ENCODE data around the gene PAXX. TPM values are rescaled to one million over a fixed set of nuclear protein-coding genes. Genes with fewer than 3 reads are reported as not detected.

Gene PAXX
- total and polyA plus RNA-seq, 12 donors: 12.7 to 131 (median 17.1) TPM

- H3K4me1 ChIP-seq: peaks cover 0 to 8% (median 0%) of the 10 kb centered on the region in 9 donors
- TF ChIP-seq CTCF (IDR thresholded peaks at IDR 0.05): no peak
- DNase-seq (no peak), ATAC-seq (no peak)
- H3K27me3 ChIP-seq: no peaks in the 10 kb centered on the region
- 95 to 96% methylated on average over 16 to 18 of the region's 18 CpGs for WGBS, 2 donors
- H3K27ac ChIP-seq: no peak overlapping the region
- intact Hi-C loops (cut with DNase I): no loop called here
- peaks cover 0 to 13% (median 0%) of the 10 kb centered on the region in 11 donors for H3K9me3 ChIP-seq
- H3K4me3 ChIP-seq: no peak overlapping the region
- peaks cover 0 to 56% (median 14%) of the 10 kb centered on the region in 9 donors for H3K36me3 ChIP-seq
These were observed 17.0 kb downstream of the PAXX start for GRCh38 chr9:137009217-137009616.

- no peak overlapping the region for H3K4me3 ChIP-seq
- H3K27ac ChIP-seq: no peak overlapping the region
- peaks cover 0 to 65% (median 14%) of the 10 kb centered on the region in 9 donors for H3K36me3 ChIP-seq
- peaks cover 0 to 8% (median 0%) of the 10 kb centered on the region in 9 donors for H3K4me1 ChIP-seq
- H3K27me3 ChIP-seq: no peaks in the 10 kb centered on the region
- 96 to 98% methylated on average over 45 to 49 of the region's 49 CpGs for WGBS, 2 donors
- DNase-seq (no peak), ATAC-seq (no peak)
- no peak for TF ChIP-seq CTCF (IDR thresholded peaks at IDR 0.05)
- intact Hi-C loops (cut with DNase I): no loop called here
- H3K9me3 ChIP-seq: peaks cover 0 to 4% (median 0%) of the 10 kb centered on the region in 11 donors
These were observed 17.9 kb downstream of the PAXX start for GRCh38 chr9:137009938-137010732.

GRCh38 chr9:137011156-137011555, 18.9 kb downstream of the PAXX start:
- ATAC-seq: no peak

More at GRCh38 chr9:137011156-137011555, 18.9 kb downstream of the PAXX start:
- no peaks in the 10 kb centered on the region for H3K9me3 ChIP-seq
- WGBS, 2 donors: 95 to 97% methylated on average over 23 to 24 of the region's 24 CpGs
- intact Hi-C loops (cut with DNase I): no loop called here
- DNase-seq: no peak
- H3K4me1 ChIP-seq: peaks cover 0 to 2% (median 0%) of the 10 kb centered on the region in 9 donors
- no peak overlapping the region for H3K27ac ChIP-seq
- no peaks in the 10 kb centered on the region for H3K27me3 ChIP-seq
- no peak for TF ChIP-seq CTCF (IDR thresholded peaks at IDR 0.05)
- H3K36me3 ChIP-seq: peaks cover 0 to 75% (median 21%) of the 10 kb centered on the region in 9 donors
- no peak overlapping the region for H3K4me3 ChIP-seq

All from heart right ventricle (tissue), 16 donors.